ENCODE measurements around the gene NTF4.
"Not testable (repeated sequence)": the region's sequence is repeated elsewhere in the genome, so short reads cannot be mapped to it uniquely, and the experiment has no call there.

Gene NTF4

DNA sequence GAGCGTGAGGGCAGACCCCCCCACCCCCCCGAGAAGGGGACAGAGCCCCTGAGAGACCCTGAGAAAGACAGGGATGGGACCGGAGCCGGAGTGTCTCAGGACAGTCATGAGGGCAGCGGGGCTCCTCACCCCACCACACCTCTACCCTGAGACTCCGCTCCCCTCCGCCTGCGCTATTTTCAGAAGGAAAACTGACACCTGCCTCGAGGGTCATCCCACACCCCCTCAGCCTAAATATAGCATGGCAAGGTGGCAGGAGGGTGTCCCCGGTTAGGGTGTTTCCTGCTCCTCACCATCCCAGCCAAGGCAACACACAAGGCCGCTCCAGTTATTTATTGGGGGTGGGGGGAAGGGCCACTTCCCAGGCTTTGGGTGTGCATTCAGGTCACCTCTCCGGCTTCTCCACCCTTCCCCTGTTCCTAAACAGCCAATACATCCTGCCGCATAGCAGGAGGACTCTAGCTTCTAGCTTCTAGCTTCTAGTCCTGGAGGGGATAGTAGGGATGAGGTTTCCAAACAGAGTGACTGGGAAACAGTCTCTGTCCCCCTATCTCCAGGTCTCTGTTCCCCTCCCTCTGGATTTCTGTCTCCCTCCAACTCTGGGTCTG, 1.4 kb upstream of the NTF4 start:
- Histone ChIP-seq H3K27ac (ENCODE audit: low read length) (no peak overlapping the region), H3K9ac (ENCODE audit: low read depth, low read length) (no peak overlapping the region), H3K4me3 (ENCODE audit: low read length) (no peak overlapping the region), H3K36me3 (ENCODE audit: insufficient read depth, low read depth, low read length) (no peaks in the 10 kb centered on the region), H3K4me1 (ENCODE audit: insufficient read depth, low read length) (peaks cover 17% of the 10 kb centered on the region), H3K27me3 (ENCODE audit: insufficient read depth, low read length) (peaks cover 63% of the 10 kb centered on the region), H3K9me3 (ENCODE audit: insufficient read depth, low read depth, low read length) (no peaks in the 10 kb centered on the region)

DNA sequence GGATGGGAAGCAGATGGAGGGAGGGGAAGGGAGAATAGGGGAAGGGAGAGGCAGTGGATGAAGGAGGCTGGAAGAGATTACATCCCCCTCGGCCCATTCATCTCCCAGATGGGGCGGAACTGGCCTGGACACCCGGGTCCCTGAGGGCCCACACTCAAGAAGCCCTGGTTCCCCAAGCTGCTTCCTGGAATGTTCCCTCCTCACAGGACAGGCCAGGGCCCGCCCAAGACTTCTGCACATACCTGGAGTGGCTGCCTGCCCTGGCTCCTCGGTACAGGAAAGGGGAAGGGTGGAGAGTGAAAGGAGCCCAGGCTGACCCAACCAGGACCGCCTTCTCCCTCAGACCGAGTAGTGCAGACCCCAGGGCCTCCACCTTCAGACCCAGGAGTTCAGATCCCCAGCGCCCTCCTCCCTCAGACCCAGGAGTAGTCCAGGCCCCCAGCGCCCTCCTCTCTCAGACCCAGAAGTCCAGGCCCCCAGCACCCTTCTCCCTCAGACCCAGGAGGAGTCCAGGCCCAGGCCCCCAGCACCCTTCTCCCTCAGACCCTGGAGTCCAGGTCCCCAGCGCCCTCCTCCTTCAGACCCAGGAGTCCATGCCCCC, 489 bp downstream of the NTF4 start:
- H3K27me3 ChIP-seq (ENCODE audit: insufficient read depth, low read length), result peaks cover 52% of the 10 kb centered on the region
- H3K9ac ChIP-seq (ENCODE audit: low read depth, low read length), result no peak overlapping the region
- H3K4me3 ChIP-seq (ENCODE audit: low read length), result peak overlapping the region; percentile 48; the same call in 1 of the 2 replicates
- no peaks in the 10 kb centered on the region for H3K9me3 ChIP-seq (ENCODE audit: insufficient read depth, low read depth, low read length)
- no peak overlapping the region for H3K27ac ChIP-seq (ENCODE audit: low read length)
- H3K36me3 ChIP-seq (ENCODE audit: insufficient read depth, low read depth, low read length), result no peaks in the 10 kb centered on the region
- H3K4me1 ChIP-seq (ENCODE audit: insufficient read depth, low read length), result peaks cover 17% of the 10 kb centered on the region

- Histone ChIP-seq H3K36me3 (ENCODE audit: insufficient read depth, low read depth, low read length) (no peaks in the 10 kb centered on the region), H3K27me3 (ENCODE audit: insufficient read depth, low read length) (peaks cover 54% of the 10 kb centered on the region), H3K9me3 (ENCODE audit: insufficient read depth, low read depth, low read length) (no peaks in the 10 kb centered on the region), H3K4me3 (ENCODE audit: low read length) (no peak overlapping the region), H3K4me1 (ENCODE audit: insufficient read depth, low read length) (peaks cover 20% of the 10 kb centered on the region), H3K9ac (ENCODE audit: low read depth, low read length) (no peak overlapping the region), H3K27ac (ENCODE audit: low read length) (no peak overlapping the region)
These were observed 3.2 kb downstream of the NTF4 start for GRCh38 chr19:49061445-49061844.

- peaks cover 15% of the 10 kb centered on the region for H3K4me1 ChIP-seq (ENCODE audit: insufficient read depth, low read length)
- no peak overlapping the region for H3K4me3 ChIP-seq (ENCODE audit: low read length)
- peaks cover 54% of the 10 kb centered on the region for H3K27me3 ChIP-seq (ENCODE audit: insufficient read depth, low read length)
These were observed 3.6 kb downstream of the NTF4 start for GRCh38 chr19:49061000-49061399.

DNA sequence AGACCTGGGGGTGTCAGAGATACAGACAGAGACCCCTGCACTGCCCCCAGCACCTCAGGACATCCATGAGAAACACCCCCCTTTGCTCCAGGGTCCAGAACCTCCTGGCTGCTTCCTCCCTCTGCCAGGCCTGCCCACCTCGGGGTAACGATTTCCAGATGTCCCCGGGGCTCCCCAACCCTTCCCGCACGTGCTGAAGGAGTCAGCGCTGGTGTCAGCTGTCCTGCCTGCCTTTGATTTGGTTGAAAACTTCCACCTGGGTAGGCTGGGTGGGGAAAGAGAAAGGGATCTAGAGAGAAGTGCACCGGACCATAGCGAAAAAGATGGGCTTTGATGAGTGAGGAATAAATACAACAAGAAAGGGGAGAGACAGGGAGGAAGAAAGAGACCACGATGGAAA, 5.6 kb downstream of the NTF4 start:
- no peak overlapping the region for H3K9ac ChIP-seq (ENCODE audit: low read depth, low read length)
- H3K27ac ChIP-seq (ENCODE audit: low read length), result no peak overlapping the region

More at GRCh38 chr19:49061000-49061399, 3.6 kb downstream of the NTF4 start:
- Histone ChIP-seq H3K9ac (ENCODE audit: low read depth, low read length) (no peak overlapping the region), H3K9me3 (ENCODE audit: insufficient read depth, low read depth, low read length) (no peaks in the 10 kb centered on the region), H3K27ac (ENCODE audit: low read length) (no peak overlapping the region), H3K36me3 (ENCODE audit: insufficient read depth, low read depth, low read length) (no peaks in the 10 kb centered on the region)

GRCh38 chr19:49058562-49058961, 6.1 kb downstream of the NTF4 start:
- H3K4me3 ChIP-seq (ENCODE audit: low read length), result no peak overlapping the region
- no peaks in the 10 kb centered on the region for H3K36me3 ChIP-seq (ENCODE audit: insufficient read depth, low read depth, low read length)
- H3K4me1 ChIP-seq (ENCODE audit: insufficient read depth, low read length), result 0 out of 2 replicates have a peak, but pooled peaks cover 3% of the 10 kb centered on the region
- no peak overlapping the region for H3K27ac ChIP-seq (ENCODE audit: low read length)
- no peak overlapping the region for H3K9ac ChIP-seq (ENCODE audit: low read depth, low read length)
- peaks cover 53% of the 10 kb centered on the region for H3K27me3 ChIP-seq (ENCODE audit: insufficient read depth, low read length)
- no peaks in the 10 kb centered on the region for H3K9me3 ChIP-seq (ENCODE audit: insufficient read depth, low read depth, low read length)

More for the DNA sequence above, 5.6 kb downstream of the NTF4 start:
- H3K4me1 ChIP-seq (ENCODE audit: insufficient read depth, low read length), result peaks cover 6% of the 10 kb centered on the region; the same call in 1 of the 2 replicates
- no peaks in the 10 kb centered on the region for H3K36me3 ChIP-seq (ENCODE audit: insufficient read depth, low read depth, low read length)
- no peak overlapping the region for H3K4me3 ChIP-seq (ENCODE audit: low read length)
- peaks cover 56% of the 10 kb centered on the region for H3K27me3 ChIP-seq (ENCODE audit: insufficient read depth, low read length)
- H3K9me3 ChIP-seq (ENCODE audit: insufficient read depth, low read depth, low read length), result no peaks in the 10 kb centered on the region

DNA sequence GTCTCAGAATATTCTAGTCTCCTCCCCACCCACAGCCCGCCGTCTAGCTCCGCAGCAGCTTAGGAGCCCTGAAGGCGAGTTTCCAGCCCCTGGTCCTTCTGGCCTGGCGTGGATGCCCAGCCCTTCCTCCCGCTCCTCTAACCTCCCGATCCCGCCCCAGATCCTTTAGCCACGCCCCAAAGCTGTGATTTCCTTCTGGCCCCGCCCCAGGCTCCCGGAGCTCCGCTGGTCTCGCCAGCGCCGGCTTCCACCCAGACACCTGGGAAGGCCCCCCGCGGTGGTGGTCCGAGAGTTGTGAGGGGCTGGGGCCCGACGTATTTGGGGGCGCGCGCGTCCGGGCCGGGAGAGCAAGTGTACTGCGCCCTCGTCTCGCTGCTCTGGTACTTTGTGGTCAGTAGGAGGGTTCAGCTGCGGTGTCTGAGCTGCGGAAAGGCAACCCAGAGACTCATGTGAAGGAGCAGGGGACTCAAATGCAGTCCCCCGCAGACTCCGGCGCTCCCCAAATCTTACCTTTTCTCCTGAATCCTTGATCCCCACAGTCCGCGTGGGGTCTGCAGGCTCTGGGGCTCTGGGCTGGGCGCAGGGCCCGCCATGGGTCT, 6.9 kb downstream of the NTF4 start, which contains the start of gene CGB7:
CGB7 (minus strand) TSS at position 114 of the 599 bp plus-strand sequence. CDS start 2,374 bp downstream, outside the sequence.
- Histone ChIP-seq H3K27me3 (ENCODE audit: insufficient read depth, low read length) (peaks cover 53% of the 10 kb centered on the region), H3K9ac (ENCODE audit: low read depth, low read length) (no peak within 1 kb of the TSS), H3K4me1 (ENCODE audit: insufficient read depth, low read length) (0 out of 2 replicates have a peak, but pooled peaks cover 3% of the 10 kb centered on the region), H3K4me3 (ENCODE audit: low read length) (peak within 1 kb of the TSS; percentile 65), H3K9me3 (ENCODE audit: insufficient read depth, low read depth, low read length) (no peaks in the 10 kb centered on the region), H3K36me3 (ENCODE audit: insufficient read depth, low read depth, low read length) (no peaks in the 10 kb centered on the region), H3K27ac (ENCODE audit: low read length) (no peak within 1 kb of the TSS)

DNA sequence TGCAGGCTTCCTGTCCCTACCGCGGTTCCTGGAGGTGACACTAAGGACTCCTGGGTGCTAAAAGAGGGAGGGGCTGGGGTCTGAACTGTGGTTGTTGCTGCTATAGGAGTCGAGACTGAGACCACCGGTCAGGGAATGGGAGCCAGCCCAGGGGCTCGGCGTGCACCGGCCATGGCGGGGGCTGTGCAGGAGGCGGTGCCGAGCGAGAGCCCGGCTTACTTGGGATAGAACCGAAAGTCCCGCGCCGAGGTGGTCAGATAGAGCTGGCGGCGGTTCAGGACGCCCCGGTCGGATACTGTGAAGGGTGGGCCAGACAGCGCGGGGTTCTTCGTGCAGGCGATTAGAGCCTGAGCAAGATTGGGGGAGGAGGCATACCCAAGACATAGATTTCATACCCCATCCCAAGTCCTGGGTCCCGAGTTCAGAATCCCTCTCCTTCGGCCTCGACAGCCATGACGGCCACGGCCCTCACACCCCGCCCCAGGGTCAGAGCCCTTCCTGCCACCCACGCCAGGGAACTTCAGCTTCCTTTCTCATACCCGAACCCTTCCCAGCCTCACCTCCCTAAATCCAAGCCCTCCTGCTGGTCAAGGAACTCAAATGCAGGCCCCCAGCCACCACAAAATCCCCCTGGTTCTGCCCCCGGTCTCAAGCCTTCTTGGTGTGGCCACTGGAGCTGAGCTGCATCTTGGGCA, 7.6 kb downstream of the NTF4 start:
- H3K36me3 ChIP-seq (ENCODE audit: insufficient read depth, low read depth, low read length); H3K4me1 ChIP-seq (ENCODE audit: insufficient read depth, low read length); H3K27ac ChIP-seq (ENCODE audit: low read length); H3K9ac ChIP-seq (ENCODE audit: low read depth, low read length); H3K9me3 ChIP-seq (ENCODE audit: insufficient read depth, low read depth, low read length): not testable (repeated sequence)
- peaks cover 53% of the 10 kb centered on the region for H3K27me3 ChIP-seq (ENCODE audit: insufficient read depth, low read length)
- H3K4me3 ChIP-seq (ENCODE audit: low read length), result peak overlapping the region; percentile 65

DNA sequence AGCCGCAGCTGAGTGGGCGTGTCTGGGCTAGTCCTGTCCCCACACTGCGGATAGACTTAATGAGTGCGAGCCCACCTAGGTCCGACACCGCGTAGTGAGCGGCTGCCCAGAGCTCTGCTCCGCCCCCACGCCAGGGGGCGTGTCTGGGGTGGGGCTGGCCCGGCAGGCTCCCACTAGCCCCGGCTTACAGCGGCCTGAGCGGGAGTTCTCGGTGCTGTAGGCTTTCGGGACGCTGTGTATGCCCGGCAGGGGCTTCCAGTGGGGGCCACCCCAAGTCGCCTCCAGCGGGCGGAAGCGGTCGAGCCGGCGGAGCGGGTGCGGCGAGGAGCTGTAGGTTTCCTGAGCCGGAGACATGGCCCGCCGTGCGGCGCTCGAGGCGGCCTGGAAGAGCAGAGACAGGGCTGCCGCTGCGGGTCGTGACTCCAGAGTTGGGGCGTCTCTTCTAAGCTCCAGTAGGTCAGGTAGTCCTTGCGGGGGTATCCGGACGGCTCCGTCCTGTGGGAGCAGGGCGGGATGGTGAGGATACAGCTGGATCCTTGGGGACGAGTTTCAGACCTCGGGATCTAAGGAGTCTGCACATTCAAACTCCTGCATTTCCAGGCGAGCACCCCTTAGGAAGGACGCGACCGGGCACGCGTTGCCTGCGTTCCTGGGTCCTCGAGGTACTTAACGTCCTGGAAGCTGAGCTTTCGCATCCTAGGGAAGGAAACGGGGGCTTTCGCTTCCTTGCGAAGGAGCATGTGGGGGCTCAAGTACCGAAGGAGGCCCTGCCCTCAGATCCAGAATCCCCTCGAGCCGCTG, 8.3 kb downstream of the NTF4 start:
- H3K4me3 ChIP-seq (ENCODE audit: low read length), result peak overlapping the region; percentile 65

DNA sequence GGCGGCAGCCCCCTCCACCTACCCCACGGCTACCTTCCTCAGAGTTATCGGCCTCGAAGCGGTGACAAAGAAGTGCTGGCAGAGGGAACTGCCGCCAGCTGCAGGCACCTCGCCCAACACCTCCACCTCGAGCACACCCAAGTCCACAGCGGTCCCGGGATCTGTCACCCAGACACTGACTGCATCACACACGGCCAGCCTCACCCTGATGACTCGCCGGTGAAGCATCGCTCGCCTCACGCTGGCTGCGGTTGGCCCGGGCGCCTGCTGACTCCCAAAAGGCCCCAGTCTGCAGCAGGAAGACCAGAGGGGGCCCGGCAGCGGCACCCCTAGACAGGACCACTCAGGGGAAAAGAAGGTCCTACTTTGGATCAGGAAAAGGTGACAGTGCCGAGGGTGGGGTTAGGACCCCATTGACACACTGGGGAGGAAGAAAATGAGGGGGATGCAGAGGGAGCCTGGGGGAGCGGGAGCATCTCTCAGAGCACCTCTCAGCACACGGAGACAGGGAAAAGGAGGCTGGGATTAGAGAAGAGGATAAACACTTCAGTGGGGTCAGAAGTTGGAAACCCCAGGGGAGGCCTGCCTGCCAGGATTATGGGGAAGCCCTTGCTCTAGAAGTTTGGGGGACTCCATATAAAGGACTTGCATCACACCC, 14.1 kb downstream of the NTF4 start:
- H3K36me3 ChIP-seq (ENCODE audit: insufficient read depth, low read depth, low read length); H3K27me3 ChIP-seq (ENCODE audit: insufficient read depth, low read length); H3K27ac ChIP-seq (ENCODE audit: low read length); H3K9me3 ChIP-seq (ENCODE audit: insufficient read depth, low read depth, low read length); H3K4me1 ChIP-seq (ENCODE audit: insufficient read depth, low read length); H3K9ac ChIP-seq (ENCODE audit: low read depth, low read length); H3K4me3 ChIP-seq (ENCODE audit: low read length): not testable (repeated sequence)

More for the DNA sequence above, 8.3 kb downstream of the NTF4 start:
- Histone ChIP-seq H3K9me3 (ENCODE audit: insufficient read depth, low read depth, low read length) (no peaks in the 10 kb centered on the region), H3K27me3 (ENCODE audit: insufficient read depth, low read length) (peaks cover 53% of the 10 kb centered on the region), H3K27ac (ENCODE audit: low read length) (no peak overlapping the region), H3K9ac (ENCODE audit: low read depth, low read length) (no peak overlapping the region), H3K36me3 (ENCODE audit: insufficient read depth, low read depth, low read length) (no peaks in the 10 kb centered on the region), H3K4me1 (ENCODE audit: insufficient read depth, low read length) (0 out of 2 replicates have a peak, but pooled peaks cover 3% of the 10 kb centered on the region)

DNA sequence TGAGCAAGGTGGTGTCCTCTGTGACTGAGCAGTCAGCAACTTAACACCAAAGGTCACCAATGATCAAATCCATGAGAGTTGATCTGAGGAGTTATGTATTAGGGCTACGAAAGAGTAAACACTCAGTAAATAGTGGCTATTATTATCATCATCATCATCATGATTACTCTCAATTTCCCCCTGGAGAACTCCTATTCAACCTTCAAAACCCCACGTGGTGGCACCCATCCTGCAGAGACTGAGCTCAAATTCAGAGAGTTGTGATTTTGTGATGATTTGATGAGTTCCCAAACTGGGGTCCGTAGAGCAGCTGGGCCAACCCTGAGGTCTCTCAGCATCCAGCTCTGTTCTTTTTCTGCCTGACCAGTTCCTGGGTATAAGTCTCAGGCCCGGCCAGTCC, 14.8 kb downstream of the NTF4 start:
- not testable (repeated sequence) for H3K9me3 ChIP-seq (ENCODE audit: insufficient read depth, low read depth, low read length); H3K36me3 ChIP-seq (ENCODE audit: insufficient read depth, low read depth, low read length); H3K4me1 ChIP-seq (ENCODE audit: insufficient read depth, low read length); H3K4me3 ChIP-seq (ENCODE audit: low read length); H3K9ac ChIP-seq (ENCODE audit: low read depth, low read length); H3K27ac ChIP-seq (ENCODE audit: low read length); H3K27me3 ChIP-seq (ENCODE audit: insufficient read depth, low read length)
